ENCODE data around the gene MSRB3. TPM values are rescaled to one million over a fixed set of nuclear protein-coding genes. Genes with fewer than 3 reads are reported as not detected.

MSRB3 gene
- polyA plus RNA-seq, 1 donor from 2014 or later = 0.19 TPM

DNA sequence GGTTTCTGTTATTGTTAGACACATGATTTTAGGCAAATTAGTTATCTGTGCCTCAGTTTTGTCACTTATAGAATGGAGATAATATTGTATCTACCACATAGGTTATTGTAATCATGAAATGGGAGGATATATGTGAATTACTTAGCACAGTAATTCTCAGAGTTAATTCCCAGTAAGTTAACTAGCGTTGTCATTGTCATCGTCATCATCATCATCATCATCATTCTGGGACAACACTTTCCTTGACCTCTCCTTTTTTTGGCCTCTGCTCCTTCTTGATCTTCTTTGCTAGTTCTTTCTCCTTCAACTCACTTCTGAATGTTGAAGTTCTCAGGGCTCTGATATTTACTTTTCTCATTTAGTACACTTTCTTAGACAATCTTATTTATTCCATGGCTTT, 13.8 kb downstream of the MSRB3 start:
- Histone ChIP-seq H3K9me2 (ENCODE audit: insufficient read depth, low read length) (no peaks in the 10 kb centered on the region), H3F3A (ENCODE audit: insufficient read depth, low read length, poor library complexity, severe bottlenecking) (no peaks in the 10 kb centered on the region), H3K36me3 (ENCODE audit: insufficient read depth, low read length) (no peaks in the 10 kb centered on the region), H3K4me3 (ENCODE audit: low read length) (no peak overlapping the region), H3K4me2 (ENCODE audit: low read length) (no peak overlapping the region), H3K27me3 (ENCODE audit: insufficient read depth, low read depth, low read length) (no peaks in the 10 kb centered on the region), H3K27ac (ENCODE audit: low read length) (no peak overlapping the region), H3K9me3 (ENCODE audit: low read length) (no peaks in the 10 kb centered on the region), H4K20me1 (ENCODE audit: insufficient read depth) (no peaks in the 10 kb centered on the region), H3K79me2 (replicated peaks; ENCODE audit: insufficient read depth, low read length) (no peaks in the 10 kb centered on the region), H3K9ac (ENCODE audit: low read length) (no peak overlapping the region), H2AFZ (ENCODE audit: low read depth, low read length) (no peak overlapping the region)
- TF ChIP-seq SMC3 (conservative IDR thresholded peaks at IDR 0.05; ENCODE audit: poor library complexity) (no peak), RAD21 (conservative IDR thresholded peaks at IDR 0.05) (no peak), POLR2AphosphoS5 (IDR thresholded peaks at IDR 0.05) (no peak), MXI1 (conservative IDR thresholded peaks at IDR 0.05; ENCODE audit: poor library complexity, severe bottlenecking) (no peak)
- TF ChIP-seq, protein P1, sequence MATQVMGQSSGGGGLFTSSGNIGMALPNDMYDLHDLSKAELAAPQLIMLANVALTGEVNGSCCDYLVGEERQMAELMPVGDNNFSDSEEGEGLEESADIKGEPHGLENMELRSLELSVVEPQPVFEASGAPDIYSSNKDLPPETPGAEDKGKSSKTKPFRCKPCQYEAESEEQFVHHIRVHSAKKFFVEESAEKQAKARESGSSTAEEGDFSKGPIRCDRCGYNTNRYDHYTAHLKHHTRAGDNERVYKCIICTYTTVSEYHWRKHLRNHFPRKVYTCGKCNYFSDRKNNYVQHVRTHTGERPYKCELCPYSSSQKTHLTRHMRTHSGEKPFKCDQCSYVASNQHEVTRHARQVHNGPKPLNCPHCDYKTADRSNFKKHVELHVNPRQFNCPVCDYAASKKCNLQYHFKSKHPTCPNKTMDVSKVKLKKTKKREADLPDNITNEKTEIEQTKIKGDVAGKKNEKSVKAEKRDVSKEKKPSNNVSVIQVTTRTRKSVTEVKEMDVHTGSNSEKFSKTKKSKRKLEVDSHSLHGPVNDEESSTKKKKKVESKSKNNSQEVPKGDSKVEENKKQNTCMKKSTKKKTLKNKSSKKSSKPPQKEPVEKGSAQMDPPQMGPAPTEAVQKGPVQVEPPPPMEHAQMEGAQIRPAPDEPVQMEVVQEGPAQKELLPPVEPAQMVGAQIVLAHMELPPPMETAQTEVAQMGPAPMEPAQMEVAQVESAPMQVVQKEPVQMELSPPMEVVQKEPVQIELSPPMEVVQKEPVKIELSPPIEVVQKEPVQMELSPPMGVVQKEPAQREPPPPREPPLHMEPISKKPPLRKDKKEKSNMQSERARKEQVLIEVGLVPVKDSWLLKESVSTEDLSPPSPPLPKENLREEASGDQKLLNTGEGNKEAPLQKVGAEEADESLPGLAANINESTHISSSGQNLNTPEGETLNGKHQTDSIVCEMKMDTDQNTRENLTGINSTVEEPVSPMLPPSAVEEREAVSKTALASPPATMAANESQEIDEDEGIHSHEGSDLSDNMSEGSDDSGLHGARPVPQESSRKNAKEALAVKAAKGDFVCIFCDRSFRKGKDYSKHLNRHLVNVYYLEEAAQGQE (IDR thresholded peaks at IDR 0.05; ENCODE audit: borderline replicate concordance) = no peak
- TF ChIP-seq, protein P2, sequence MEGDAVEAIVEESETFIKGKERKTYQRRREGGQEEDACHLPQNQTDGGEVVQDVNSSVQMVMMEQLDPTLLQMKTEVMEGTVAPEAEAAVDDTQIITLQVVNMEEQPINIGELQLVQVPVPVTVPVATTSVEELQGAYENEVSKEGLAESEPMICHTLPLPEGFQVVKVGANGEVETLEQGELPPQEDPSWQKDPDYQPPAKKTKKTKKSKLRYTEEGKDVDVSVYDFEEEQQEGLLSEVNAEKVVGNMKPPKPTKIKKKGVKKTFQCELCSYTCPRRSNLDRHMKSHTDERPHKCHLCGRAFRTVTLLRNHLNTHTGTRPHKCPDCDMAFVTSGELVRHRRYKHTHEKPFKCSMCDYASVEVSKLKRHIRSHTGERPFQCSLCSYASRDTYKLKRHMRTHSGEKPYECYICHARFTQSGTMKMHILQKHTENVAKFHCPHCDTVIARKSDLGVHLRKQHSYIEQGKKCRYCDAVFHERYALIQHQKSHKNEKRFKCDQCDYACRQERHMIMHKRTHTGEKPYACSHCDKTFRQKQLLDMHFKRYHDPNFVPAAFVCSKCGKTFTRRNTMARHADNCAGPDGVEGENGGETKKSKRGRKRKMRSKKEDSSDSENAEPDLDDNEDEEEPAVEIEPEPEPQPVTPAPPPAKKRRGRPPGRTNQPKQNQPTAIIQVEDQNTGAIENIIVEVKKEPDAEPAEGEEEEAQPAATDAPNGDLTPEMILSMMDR (IDR thresholded peaks at IDR 0.05; ENCODE audit: poor library complexity, severe bottlenecking) = no peak

DNA sequence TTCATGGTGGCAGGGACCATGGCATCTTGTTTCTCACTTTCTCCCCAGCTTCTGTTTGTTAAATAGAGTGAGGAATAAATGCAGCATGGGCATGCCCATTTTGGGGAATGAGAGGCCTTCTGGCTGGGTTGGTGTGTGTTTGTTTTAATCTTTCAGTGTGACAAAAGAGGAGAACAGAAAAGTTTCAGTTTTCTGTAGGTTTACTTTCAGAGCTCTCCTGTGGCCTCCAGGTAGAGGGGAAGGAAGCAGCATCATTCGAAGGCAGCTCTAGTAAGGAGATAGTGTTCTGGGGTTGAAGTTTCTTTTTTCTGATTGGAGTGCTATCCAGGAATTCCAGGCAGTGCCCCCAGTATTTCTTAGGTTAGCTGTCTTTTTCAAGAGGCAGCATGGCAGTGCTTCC, 15.3 kb downstream of the MSRB3 start:
- Histone ChIP-seq H3K36me3 (ENCODE audit: insufficient read depth, low read length) (no peaks in the 10 kb centered on the region), H3K27me3 (ENCODE audit: insufficient read depth, low read depth, low read length) (no peaks in the 10 kb centered on the region), H3K9me2 (ENCODE audit: insufficient read depth, low read length) (no peaks in the 10 kb centered on the region), H3K4me3 (ENCODE audit: low read length) (no peak overlapping the region), H3K4me2 (ENCODE audit: low read length) (no peak overlapping the region), H3K9ac (ENCODE audit: low read length) (no peak overlapping the region), H3K79me2 (replicated peaks; ENCODE audit: insufficient read depth, low read length) (no peaks in the 10 kb centered on the region), H4K20me1 (ENCODE audit: insufficient read depth) (no peaks in the 10 kb centered on the region), H3K9me3 (ENCODE audit: low read length) (no peaks in the 10 kb centered on the region), H2AFZ (ENCODE audit: low read depth, low read length) (no peak overlapping the region), H3F3A (ENCODE audit: insufficient read depth, low read length, poor library complexity, severe bottlenecking) (no peaks in the 10 kb centered on the region), H3K27ac (ENCODE audit: low read length) (no peak overlapping the region)
- TF ChIP-seq EZH2 (IDR thresholded peaks at IDR 0.05; ENCODE audit: borderline replicate concordance, insufficient read depth, low read length, poor library complexity, severe bottlenecking) (no peak), SMC3 (conservative IDR thresholded peaks at IDR 0.05; ENCODE audit: poor library complexity) (no peak), EP300 (conservative IDR thresholded peaks at IDR 0.05; ENCODE audit: poor library complexity, severe bottlenecking) (no peak), MXI1 (conservative IDR thresholded peaks at IDR 0.05; ENCODE audit: poor library complexity, severe bottlenecking) (no peak), POLR2AphosphoS5 (IDR thresholded peaks at IDR 0.05) (no peak), RAD21 (conservative IDR thresholded peaks at IDR 0.05) (no peak), TAF1 (IDR thresholded peaks at IDR 0.05; ENCODE audit: low read depth) (no peak)
- TF ChIP-seq, protein P2 (IDR thresholded peaks at IDR 0.05; ENCODE audit: poor library complexity, severe bottlenecking) = no peak
- TF ChIP-seq, protein P1 (IDR thresholded peaks at IDR 0.05; ENCODE audit: borderline replicate concordance) = no peak
